OCI-LY3 (cell line): ENCODE data around the gene ITSN2.

Source experiments
- CTCF ChIP-seq: fragments of 200-600, 300-600 bp; sonication (generic); IDR thresholded peaks from 2 replicates; pipeline ENCODE4 v1.5.1; 2014; ENCODE audit warnings: antibody characterized with exemption, low read length, low read depth
- EZH2phosphoT487 ChIP-seq: fragments of 200-600 bp; shearing (Covaris generic); IDR thresholded peaks from 2 replicates; pipeline ENCODE4 v1.6.1; 2018; ENCODE audit warnings: antibody characterized with exemption, mixed run types, low read depth

GRCh38 chr2:24403832-24404212 lies 43.5 kb upstream of the ITSN2 start:
- no peak for TF ChIP-seq CTCF
- TF ChIP-seq EZH2phosphoT487 = no peak
